DND-41 (cell line): Measurements from ENCODE around the gene DTX1.
A peak's percentile ranks its signal among the peaks of the same experiment; 100 is the strongest.

ENCODE experiments used
- ATAC-seq: fragments of 200-7000 bp; cut with Tn5 transposase; 3 replicates; pipeline ENCODE4 v1.9.1; 2021; ENCODE audit warnings: low read depth; ENCODE audit not compliant: insufficient read depth
- DNase-seq: peaks from one replicate; pipeline ENCODE4 v3.0.0-alpha.2; 2020
- H2AFZ ChIP-seq: 2 replicates; pipeline ENCODE4 v1.6.0; 2012; ENCODE audit warnings: low read depth, low read length
- H3K27ac ChIP-seq: 2 replicates; pipeline ENCODE4 v1.5.1; 2012; ENCODE audit warnings: low read length, inconsistent platforms
- H3K27me3 ChIP-seq: fragments of 200-600 bp; sonication (generic); 2 replicates; pipeline ENCODE4 v1.6.0; 2012; ENCODE audit warnings: low read length, mild to moderate bottlenecking, inconsistent platforms; ENCODE audit not compliant: insufficient read depth, poor library complexity
- H3K36me3 ChIP-seq: 2 replicates; pipeline ENCODE4 v1.5.1; 2012; ENCODE audit warnings: low read length, inconsistent platforms; ENCODE audit not compliant: insufficient read depth
- H3K4me1 ChIP-seq: 2 replicates; pipeline ENCODE4 v1.5.1; 2012; ENCODE audit warnings: mild to moderate bottlenecking, low read length; ENCODE audit not compliant: insufficient read depth
- H3K4me2 ChIP-seq: 2 replicates; pipeline ENCODE4 v1.6.0; 2012; ENCODE audit warnings: mild to moderate bottlenecking, moderate library complexity, low read length, inconsistent platforms; ENCODE audit not compliant: insufficient read depth
- H3K4me3 ChIP-seq, 2 experiments: fragments of 200-600 bp in 1 of 2; shearing (Covaris generic) in 1 of 2; 2 replicates each; pipeline ENCODE4 v1.5.1; 2012 to 2016; ENCODE audit warnings: inconsistent platforms in 2 of 2, low read length in 2 of 2, mild to moderate bottlenecking in 2 of 2, low read depth in 1 of 2, moderate library complexity in 1 of 2
- H3K79me2 ChIP-seq: 2 replicates; pipeline ENCODE4 v1.6.0; 2012; ENCODE audit warnings: low read length, inconsistent platforms; ENCODE audit not compliant: insufficient read depth
- H3K9ac ChIP-seq: 2 replicates; pipeline ENCODE4 v1.6.0; 2012; ENCODE audit warnings: low read depth, mild to moderate bottlenecking, inconsistent platforms, low read length, moderate library complexity
- H3K9me3 ChIP-seq: 2 replicates; pipeline ENCODE4 v1.5.1; 2012; ENCODE audit warnings: low read length, moderate library complexity, mild to moderate bottlenecking, inconsistent platforms; ENCODE audit not compliant: insufficient read depth, severe bottlenecking
- H4K20me1 ChIP-seq: 2 replicates; pipeline ENCODE4 v1.6.0; 2012; ENCODE audit warnings: low read length; ENCODE audit not compliant: insufficient read depth
- CTCF ChIP-seq: IDR thresholded peaks from 2 replicates; pipeline ENCODE4 v1.5.1; 2012; ENCODE audit warnings: borderline replicate concordance, low read length, moderate library complexity, mild to moderate bottlenecking; ENCODE audit not compliant: poor library complexity, severe bottlenecking; ENCODE audit errors: extremely low read depth
- EZH2 ChIP-seq: IDR thresholded peaks from 3 replicates; pipeline ENCODE4 v1.6.1; 2012; ENCODE audit warnings: borderline replicate concordance, low read depth, mild to moderate bottlenecking, moderate library complexity, low read length, inconsistent platforms; ENCODE audit not compliant: severe bottlenecking

Gene DTX1

GRCh38 chr12:113069149-113069548 is 12.6 kb downstream of the DTX1 start:
- H3K9me3 ChIP-seq: no peaks in the 10 kb centered on the region
- peak overlapping the region; percentile 79 for H3K27ac ChIP-seq
- peak overlapping the region; percentile 48 for H3K4me2 ChIP-seq
- DNase-seq: no peak
- H4K20me1 ChIP-seq: peaks cover 90% of the 10 kb centered on the region
- no peak for ATAC-seq
- H3K9ac ChIP-seq: peak overlapping the region; percentile 38
- H2AFZ ChIP-seq: no peak overlapping the region
- H3K36me3 ChIP-seq: peaks cover 99% of the 10 kb centered on the region
- no peaks in the 10 kb centered on the region for H3K27me3 ChIP-seq
- no peak overlapping the region for H3K4me3 ChIP-seq
- TF ChIP-seq CTCF: no peak
- H3K4me1 ChIP-seq: peaks cover 99% of the 10 kb centered on the region
- H3K79me2 ChIP-seq: peaks cover 100% of the 10 kb centered on the region

- Histone ChIP-seq H4K20me1 (peaks cover 90% of the 10 kb centered on the region), H3K9me3 (no peaks in the 10 kb centered on the region), H3K79me2 (peaks cover 100% of the 10 kb centered on the region), H3K27ac (peak overlapping the region; percentile 79), H3K4me2 (peak overlapping the region; percentile 48), H3K4me1 (peaks cover 99% of the 10 kb centered on the region), H3K27me3 (no peaks in the 10 kb centered on the region), H3K4me3 (peak overlapping the region in 1 of 2 experiments; percentile 32; a peak in 2 of 4 replicates), H3K9ac (peak overlapping the region; percentile 38), H3K36me3 (peaks cover 99% of the 10 kb centered on the region), H2AFZ (no peak overlapping the region)
- ATAC-seq (no peak), DNase-seq (no peak)
- TF ChIP-seq EZH2 (no peak), CTCF (no peak)
These were observed 13.2 kb downstream of the DTX1 start for GRCh38 chr12:113069751-113070116.

GRCh38 chr12:113070117-113070906 is 13.8 kb downstream of the DTX1 start:
- Histone ChIP-seq H3K9ac (peak overlapping the region; percentile 38), H4K20me1 (peaks cover 89% of the 10 kb centered on the region), H2AFZ (no peak overlapping the region), H3K27me3 (no peaks in the 10 kb centered on the region), H3K4me3 (peak overlapping the region in 1 of 2 experiments; percentile 32; a peak in 1 of 4 replicates), H3K79me2 (peaks cover 100% of the 10 kb centered on the region), H3K27ac (peak overlapping the region; percentile 79), H3K9me3 (no peaks in the 10 kb centered on the region), H3K4me1 (peaks cover 99% of the 10 kb centered on the region), H3K4me2 (peak overlapping the region; percentile 48), H3K36me3 (peaks cover 99% of the 10 kb centered on the region)
- DNase-seq (peak; percentile 81), ATAC-seq (peak; percentile 51)
- TF ChIP-seq CTCF (no peak), EZH2 (no peak)
